H9 (cell line): Measurements from ENCODE around the gene SYTL1. TPM values are rescaled to one million over a fixed set of nuclear protein-coding genes. Genes with fewer than 3 reads are reported as not detected.

Experiments
- DNase-seq: peaks from one replicate; pipeline ENCODE4 v3.0.0-alpha.2; 2017
- H2AFZ ChIP-seq: one replicate; pipeline ENCODE4 v1.6.1; 2013; ENCODE audit warnings: mild to moderate bottlenecking, low read length, control low read depth, moderate library complexity
- H2AK5ac ChIP-seq: 2 replicates; pipeline ENCODE4 v1.6.1; 2013; ENCODE audit warnings: low read length, control low read depth, mixed read lengths; ENCODE audit not compliant: insufficient read length
- H2BK120ac ChIP-seq: one replicate; pipeline ENCODE4 v1.6.1; 2013; ENCODE audit warnings: low read depth, mild to moderate bottlenecking, low read length, control low read depth, inconsistent platforms; ENCODE audit not compliant: poor library complexity, severe bottlenecking
- H2BK12ac ChIP-seq: 2 replicates; pipeline ENCODE4 v1.6.1; 2013; ENCODE audit warnings: low read length, control low read depth, mixed read lengths, low read depth; ENCODE audit not compliant: insufficient read length
- H2BK15ac ChIP-seq: 2 replicates; pipeline ENCODE4 v1.6.1; 2013; ENCODE audit warnings: low read depth, low read length, control low read depth
- H2BK20ac ChIP-seq: one replicate; pipeline ENCODE4 v1.6.1; 2013; ENCODE audit warnings: low read depth, mild to moderate bottlenecking, low read length, control low read depth, inconsistent platforms; ENCODE audit not compliant: poor library complexity, severe bottlenecking
- H2BK5ac ChIP-seq: 2 replicates; pipeline ENCODE4 v1.6.1; 2013; ENCODE audit warnings: low read length, control low read depth, mixed read lengths; ENCODE audit not compliant: insufficient read length
- H3K14ac ChIP-seq: 2 replicates; pipeline ENCODE4 v1.6.1; 2013; ENCODE audit warnings: low read length, control low read depth; ENCODE audit not compliant: insufficient read depth
- H3K18ac ChIP-seq: 2 replicates; pipeline ENCODE4 v1.6.1; 2013; ENCODE audit warnings: low read depth, mild to moderate bottlenecking, mixed read lengths, low read length, control low read depth; ENCODE audit not compliant: insufficient read length
- H3K23ac ChIP-seq: 2 replicates; pipeline ENCODE4 v1.6.1; 2013; ENCODE audit warnings: low read length, control low read depth, mixed read lengths, low read depth; ENCODE audit not compliant: insufficient read length
- H3K23me2 ChIP-seq: 2 replicates; pipeline ENCODE4 v1.6.1; 2013; ENCODE audit warnings: low read depth, mild to moderate bottlenecking, mixed read lengths, low read length, control low read depth; ENCODE audit not compliant: insufficient read length, poor library complexity, severe bottlenecking
- H3K27ac ChIP-seq: 2 replicates; pipeline ENCODE4 v1.5.1; 2013; ENCODE audit warnings: low read length, control low read depth, mixed read lengths, low read depth; ENCODE audit not compliant: insufficient read length
- H3K27me3 ChIP-seq: 2 replicates; pipeline ENCODE4 v1.6.1; 2013; ENCODE audit warnings: low read length, control low read depth, inconsistent platforms; ENCODE audit not compliant: insufficient read depth
- H3K4ac ChIP-seq: 2 replicates; pipeline ENCODE4 v1.6.1; 2013; ENCODE audit warnings: low read depth, mild to moderate bottlenecking, control low read depth, inconsistent platforms, low read length, moderate library complexity
- H3K4me1 ChIP-seq: 2 replicates; pipeline ENCODE4 v1.6.1; 2013; ENCODE audit warnings: low read length, control low read depth, inconsistent platforms; ENCODE audit not compliant: insufficient read depth
- H3K4me2 ChIP-seq: 2 replicates; pipeline ENCODE4 v1.6.1; 2013; ENCODE audit warnings: low read length, control low read depth, mixed read lengths; ENCODE audit not compliant: insufficient read length, insufficient read depth
- H3K56ac ChIP-seq: 2 replicates; pipeline ENCODE4 v1.6.1; 2013; ENCODE audit warnings: low read depth, mild to moderate bottlenecking, mixed read lengths, low read length, control low read depth; ENCODE audit not compliant: insufficient read length
- H3K79me1 ChIP-seq: 2 replicates; pipeline ENCODE4 v1.6.1; 2013; ENCODE audit warnings: low read depth, mild to moderate bottlenecking, moderate library complexity, low read length, control low read depth, inconsistent platforms; ENCODE audit not compliant: insufficient read depth, poor library complexity, severe bottlenecking
- H3K79me2 ChIP-seq: 2 replicates; pipeline ENCODE4 v1.6.1; 2013; ENCODE audit warnings: low read length, control low read depth, inconsistent platforms; ENCODE audit not compliant: insufficient read depth
- H3K9ac ChIP-seq: 2 replicates; pipeline ENCODE4 v1.6.1; 2013; ENCODE audit warnings: low read length, control low read depth, mixed read lengths; ENCODE audit not compliant: insufficient read length; ENCODE audit errors: extremely low read depth
- H3K9me3 ChIP-seq: one replicate; pipeline ENCODE4 v1.6.1; 2013; ENCODE audit warnings: low read depth, low read length, inconsistent platforms; ENCODE audit not compliant: control insufficient read depth
- H3T11ph ChIP-seq: one replicate; pipeline ENCODE4 v1.6.1; 2013; ENCODE audit warnings: mild to moderate bottlenecking, low read length, control low read depth, inconsistent platforms
- H4K20me1 ChIP-seq: one replicate; pipeline ENCODE4 v1.6.1; 2013; ENCODE audit not compliant: control insufficient read depth, insufficient read length, insufficient read depth
- H4K5ac ChIP-seq: 2 replicates; pipeline ENCODE4 v1.6.1; 2013; ENCODE audit warnings: low read depth, mild to moderate bottlenecking, mixed read lengths, low read length, control low read depth; ENCODE audit not compliant: insufficient read length
- H4K8ac ChIP-seq: replicated peaks from 2 replicates; pipeline ENCODE4 v1.6.1; 2013; ENCODE audit warnings: low read length, control low read depth, mixed read lengths, low read depth; ENCODE audit not compliant: insufficient read length
- H4K91ac ChIP-seq: 2 replicates; pipeline ENCODE4 v1.6.1; 2013; ENCODE audit warnings: low read depth, mild to moderate bottlenecking, moderate library complexity, mixed read lengths, low read length, control low read depth; ENCODE audit not compliant: insufficient read length
- H3K27ac Mint-ChIP-seq, 3 experiments: 2 replicates in 2 of 3; 3 replicates in 1 of 3; pipeline ENCODE4 v1.8.0; 2020 to 2021; ENCODE audit warnings: mixed read lengths in 3 of 3, mild to moderate bottlenecking in 1 of 3, moderate library complexity in 1 of 3
- H3K27me3 Mint-ChIP-seq: 2 replicates; pipeline ENCODE4 v1.8.0; 2021; ENCODE audit warnings: low read depth, mild to moderate bottlenecking, moderate library complexity, mixed read lengths
- H3K36me3 Mint-ChIP-seq, 3 experiments: 2 replicates in 2 of 3; 3 replicates in 1 of 3; pipeline ENCODE4 v1.8.0; 2020 to 2021; ENCODE audit warnings: low read depth in 3 of 3, mixed read lengths in 3 of 3; ENCODE audit not compliant: insufficient read depth in 1 of 3
- H3K4me1 Mint-ChIP-seq, 2 experiments: 2 replicates each; pipeline ENCODE4 v1.8.0; 2020; ENCODE audit warnings: mixed read lengths in 2 of 2
- H3K4me3 Mint-ChIP-seq, 2 experiments: 2 replicates in 1 of 2; 3 replicates in 1 of 2; pipeline ENCODE4 v1.8.0; 2020 to 2021; ENCODE audit warnings: mild to moderate bottlenecking in 2 of 2, mixed read lengths in 2 of 2, moderate library complexity in 1 of 2
- H3K9me3 Mint-ChIP-seq, 2 experiments: 2 replicates in 1 of 2; 3 replicates in 1 of 2; pipeline ENCODE4 v1.8.0; 2020; ENCODE audit warnings: mild to moderate bottlenecking in 2 of 2, mixed read lengths in 2 of 2, moderate library complexity in 1 of 2
- WGBS: extraction: QIAGEN DNeasy Blood & Tissue Kit; methylation state at CpG from one replicate; pipeline ENCODE4 v1.1.7; 2013; ENCODE audit warnings: missing lambda C conversion rate, low lambda C conversion rate, mixed read lengths; ENCODE audit not compliant: insufficient read length; ENCODE audit errors: extremely low coverage; 5-methylcytosine and 5-hydroxymethylcytosine counted together
- total RNA-seq: library from RNA; stranded (reverse); gene quantifications from 2 replicates; pipeline ENCODE4 v1.2.1, GENCODE V29; 2021
- TF ChIP-seq, protein P1 (sequence below): fragments of 200-600 bp; sonication (generic); conservative IDR thresholded peaks from 3 replicates; pipeline ENCODE4 v1.8.0; 2021; ENCODE audit warnings: antibody characterized with exemption, mild to moderate bottlenecking

Gene SYTL1
- total RNA-seq, 1 experiment from 2014 or later = 12.0 TPM

DNA sequence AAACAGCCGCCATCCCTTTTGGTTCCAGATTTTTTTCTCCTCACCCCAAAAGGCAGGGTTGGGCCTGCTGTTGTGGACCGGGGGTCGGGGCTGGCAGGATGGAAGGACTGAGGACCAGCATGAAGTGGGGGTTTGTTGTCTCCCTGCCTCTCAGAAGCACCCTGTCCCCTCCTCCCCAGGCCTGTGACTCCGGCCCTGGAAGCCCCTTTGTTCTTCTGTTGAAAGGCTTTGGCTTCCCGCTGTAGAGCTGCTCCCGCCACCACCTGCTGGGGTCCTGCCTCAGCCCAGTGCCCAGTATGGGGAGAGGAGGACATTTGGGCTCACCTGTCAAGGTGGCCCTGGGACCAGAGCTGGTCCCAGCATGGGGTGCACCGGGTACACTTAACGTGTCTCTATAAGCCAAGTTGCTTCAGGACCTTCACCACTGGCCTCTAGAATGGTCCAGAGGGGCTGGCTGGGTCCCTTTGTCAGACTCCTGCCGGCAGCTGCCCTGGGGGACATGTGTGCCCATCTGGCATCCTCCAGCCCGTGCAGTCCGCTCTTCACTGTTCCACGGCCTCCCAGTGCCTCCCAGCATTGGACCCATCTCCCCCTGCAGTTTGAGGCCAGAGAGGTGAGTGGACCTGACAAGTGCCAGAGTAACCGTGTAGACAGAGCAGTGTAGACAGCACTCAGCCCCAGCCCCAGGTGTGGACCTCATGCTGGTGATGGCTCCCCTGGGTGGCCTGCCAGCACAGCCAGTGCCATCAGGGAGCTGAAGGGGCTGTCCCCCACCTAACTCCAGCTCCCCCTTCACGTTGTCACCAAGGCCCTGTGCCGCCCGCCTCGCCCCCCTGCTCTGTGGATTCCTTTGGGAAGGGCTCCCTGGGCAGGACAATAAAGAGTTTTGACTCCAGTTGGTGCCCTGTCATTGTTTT is 6.1 kb upstream of the SYTL1 start:
- Histone ChIP-seq H3K23me2 (no peaks in the 10 kb centered on the region), H4K8ac (no peak overlapping the region), H3K18ac (no peak overlapping the region), H3K23ac (no peak overlapping the region), H4K91ac (no peak overlapping the region), H2BK15ac (no peak overlapping the region), H3K27ac (no peak overlapping the region), H2BK5ac (no peak overlapping the region), H3K4me1 (no peaks in the 10 kb centered on the region), H3K4me2 (no peak overlapping the region), H3K9me3 (no peaks in the 10 kb centered on the region), H4K20me1 (no peaks in the 10 kb centered on the region), H2AK5ac (no peak overlapping the region), H4K5ac (no peak overlapping the region), H3K9ac (no peak overlapping the region), H3T11ph (no peak overlapping the region), H2AFZ (no peak overlapping the region), H2BK20ac (no peak overlapping the region), H3K79me1 (no peaks in the 10 kb centered on the region), H3K56ac (no peak overlapping the region), H3K14ac (no peak overlapping the region), H3K27me3 (no peaks in the 10 kb centered on the region), H3K79me2 (no peaks in the 10 kb centered on the region), H2BK120ac (no peak overlapping the region), H2BK12ac (no peak overlapping the region), H3K4ac (no peak overlapping the region)
- peaks cover 2% of the 10 kb centered on the region; the same call in 1 of the 2 replicates for H3K27me3 Mint-ChIP-seq
- H3K4me3 Mint-ChIP-seq = no peak overlapping the region; a peak in 1 of 5 replicates
- TF ChIP-seq, protein P1, sequence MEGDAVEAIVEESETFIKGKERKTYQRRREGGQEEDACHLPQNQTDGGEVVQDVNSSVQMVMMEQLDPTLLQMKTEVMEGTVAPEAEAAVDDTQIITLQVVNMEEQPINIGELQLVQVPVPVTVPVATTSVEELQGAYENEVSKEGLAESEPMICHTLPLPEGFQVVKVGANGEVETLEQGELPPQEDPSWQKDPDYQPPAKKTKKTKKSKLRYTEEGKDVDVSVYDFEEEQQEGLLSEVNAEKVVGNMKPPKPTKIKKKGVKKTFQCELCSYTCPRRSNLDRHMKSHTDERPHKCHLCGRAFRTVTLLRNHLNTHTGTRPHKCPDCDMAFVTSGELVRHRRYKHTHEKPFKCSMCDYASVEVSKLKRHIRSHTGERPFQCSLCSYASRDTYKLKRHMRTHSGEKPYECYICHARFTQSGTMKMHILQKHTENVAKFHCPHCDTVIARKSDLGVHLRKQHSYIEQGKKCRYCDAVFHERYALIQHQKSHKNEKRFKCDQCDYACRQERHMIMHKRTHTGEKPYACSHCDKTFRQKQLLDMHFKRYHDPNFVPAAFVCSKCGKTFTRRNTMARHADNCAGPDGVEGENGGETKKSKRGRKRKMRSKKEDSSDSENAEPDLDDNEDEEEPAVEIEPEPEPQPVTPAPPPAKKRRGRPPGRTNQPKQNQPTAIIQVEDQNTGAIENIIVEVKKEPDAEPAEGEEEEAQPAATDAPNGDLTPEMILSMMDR = no peak
- no peak overlapping the region for H3K27ac Mint-ChIP-seq
- DNase-seq = no peak
- no CpG with 5 or more reads among the region's 17 CpGs for WGBS
- H3K4me1 Mint-ChIP-seq = peaks cover 13 to 16% of the 10 kb centered on the region in 2 experiments
- no peaks in the 10 kb centered on the region for H3K9me3 Mint-ChIP-seq
- H3K36me3 Mint-ChIP-seq = peaks cover 25 to 56% (median 46%) of the 10 kb centered on the region in 3 experiments; a peak in 6 of 7 replicates
